GM19099 (cell line): ENCODE data around the gene HOXA7.

Source experiments
- POLR2A ChIP-seq: IDR thresholded peaks from 3 replicates; pipeline ENCODE4 v1.6.1; 2011; ENCODE audit warnings: low read depth; ENCODE audit not compliant: insufficient read length; ENCODE audit errors: extremely low read depth

HOXA7 gene

GRCh38 chr7:27198138-27198841 lies 41.8 kb upstream of the HOXA7 start:
- TF ChIP-seq POLR2A = no peak

- TF ChIP-seq POLR2A = no peak
Observed at GRCh38 chr7:27197137-27198042, 40.9 kb upstream of the HOXA7 start.

GRCh38 chr7:27196287-27196767 lies 39.9 kb upstream of the HOXA7 start:
- no peak for TF ChIP-seq POLR2A

- no peak for TF ChIP-seq POLR2A
Observed at GRCh38 chr7:27194686-27195379, 38.4 kb upstream of the HOXA7 start.

GRCh38 chr7:27194002-27194352 lies 37.5 kb upstream of the HOXA7 start:
- TF ChIP-seq POLR2A = no peak

GRCh38 chr7:27193335-27194001 lies 37.0 kb upstream of the HOXA7 start:
- TF ChIP-seq POLR2A = no peak

GRCh38 chr7:27192546-27193334 lies 36.3 kb upstream of the HOXA7 start:
- TF ChIP-seq POLR2A = no peak

- no peak for TF ChIP-seq POLR2A
Observed at GRCh38 chr7:27191833-27192545, 35.5 kb upstream of the HOXA7 start.

- no peak for TF ChIP-seq POLR2A
Observed at GRCh38 chr7:27191161-27191731, 34.8 kb upstream of the HOXA7 start.

GRCh38 chr7:27189997-27190748 lies 33.7 kb upstream of the HOXA7 start:
- no peak for TF ChIP-seq POLR2A

- TF ChIP-seq POLR2A = no peak
Observed at GRCh38 chr7:27189295-27189996, 33.0 kb upstream of the HOXA7 start.
